Stimulated activated CD8-positive, alpha-beta memory T cell treated with anti-CD3 and anti-CD28 coated beads, Interleukin-7, amount 100 ng/mL, for 24 hours (primary cell): ENCODE measurements around the gene CPA3.

Source experiments
- DNase-seq: peaks from one replicate; pipeline ENCODE4 v3.0.0-alpha.2; 2020; ENCODE audit warnings: low read depth

CPA3 gene

GRCh38 chr3:148861277-148861869, 3.7 kb upstream of the CPA3 start:
- DNase-seq, result no peak

- DNase-seq, result no peak
Measured at GRCh38 chr3:148863297-148863696, 1.8 kb upstream of the CPA3 start.

GRCh38 chr3:148863814-148864213, 1.3 kb upstream of the CPA3 start:
- no peak for DNase-seq

GRCh38 chr3:148866261-148866660, 1.2 kb downstream of the CPA3 start:
- DNase-seq, result no peak

- DNase-seq, result no peak
Measured at GRCh38 chr3:148873270-148873927, 8.3 kb downstream of the CPA3 start.

- DNase-seq, result no peak
Measured at GRCh38 chr3:148873977-148874376, 8.9 kb downstream of the CPA3 start.

- no peak for DNase-seq
Measured at GRCh38 chr3:148878095-148878494, 13.0 kb downstream of the CPA3 start.

GRCh38 chr3:148879256-148879655, 14.2 kb downstream of the CPA3 start:
- DNase-seq, result no peak

GRCh38 chr3:148880681-148881080, 15.6 kb downstream of the CPA3 start:
- DNase-seq, result no peak

GRCh38 chr3:148881286-148881685, 16.2 kb downstream of the CPA3 start:
- no peak for DNase-seq

GRCh38 chr3:148882288-148882687, 17.2 kb downstream of the CPA3 start:
- no peak for DNase-seq

- no peak for DNase-seq
Measured at GRCh38 chr3:148883163-148883562, 18.1 kb downstream of the CPA3 start.

- no peak for DNase-seq
Measured at GRCh38 chr3:148884261-148884660, 19.2 kb downstream of the CPA3 start.

- no peak for DNase-seq
Measured at GRCh38 chr3:148889828-148890227, 24.7 kb downstream of the CPA3 start.

GRCh38 chr3:148896062-148896461, 31.0 kb downstream of the CPA3 start:
- DNase-seq, result no peak

- DNase-seq, result no peak
Measured at GRCh38 chr3:148901987-148902791, 37.1 kb downstream of the CPA3 start.

GRCh38 chr3:148903022-148903442, 37.9 kb downstream of the CPA3 start:
- no peak for DNase-seq

- DNase-seq, result no peak
Measured at GRCh38 chr3:148903941-148904340, 38.8 kb downstream of the CPA3 start.

- no peak for DNase-seq
Measured at GRCh38 chr3:148906667-148907066, 41.6 kb downstream of the CPA3 start.

GRCh38 chr3:148911173-148911572, 46.1 kb downstream of the CPA3 start:
- no peak for DNase-seq

- no peak for DNase-seq
Measured at GRCh38 chr3:148911592-148911991, 46.5 kb downstream of the CPA3 start.

- no peak for DNase-seq
Measured at GRCh38 chr3:148914936-148915690, 50.0 kb downstream of the CPA3 start.

- no peak for DNase-seq
Measured at GRCh38 chr3:148916132-148916531, 51.0 kb downstream of the CPA3 start.
